GM19372 (cell line): ENCODE results near the gene TUBGCP4.
"Not testable (repeated sequence)": the region's sequence is repeated elsewhere in the genome, so short reads cannot be mapped to it uniquely, and the experiment has no call there.

Experiments
- ATAC-seq: cut with Tn5 transposase; IDR thresholded peaks from one replicate; pipeline ENCODE4 v1.9.1; 2021; ENCODE audit warnings: mild to moderate bottlenecking, low read depth, moderate library complexity; ENCODE audit not compliant: unreplicated experiment

The TUBGCP4 gene, protein sequence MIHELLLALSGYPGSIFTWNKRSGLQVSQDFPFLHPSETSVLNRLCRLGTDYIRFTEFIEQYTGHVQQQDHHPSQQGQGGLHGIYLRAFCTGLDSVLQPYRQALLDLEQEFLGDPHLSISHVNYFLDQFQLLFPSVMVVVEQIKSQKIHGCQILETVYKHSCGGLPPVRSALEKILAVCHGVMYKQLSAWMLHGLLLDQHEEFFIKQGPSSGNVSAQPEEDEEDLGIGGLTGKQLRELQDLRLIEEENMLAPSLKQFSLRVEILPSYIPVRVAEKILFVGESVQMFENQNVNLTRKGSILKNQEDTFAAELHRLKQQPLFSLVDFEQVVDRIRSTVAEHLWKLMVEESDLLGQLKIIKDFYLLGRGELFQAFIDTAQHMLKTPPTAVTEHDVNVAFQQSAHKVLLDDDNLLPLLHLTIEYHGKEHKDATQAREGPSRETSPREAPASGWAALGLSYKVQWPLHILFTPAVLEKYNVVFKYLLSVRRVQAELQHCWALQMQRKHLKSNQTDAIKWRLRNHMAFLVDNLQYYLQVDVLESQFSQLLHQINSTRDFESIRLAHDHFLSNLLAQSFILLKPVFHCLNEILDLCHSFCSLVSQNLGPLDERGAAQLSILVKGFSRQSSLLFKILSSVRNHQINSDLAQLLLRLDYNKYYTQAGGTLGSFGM

DNA sequence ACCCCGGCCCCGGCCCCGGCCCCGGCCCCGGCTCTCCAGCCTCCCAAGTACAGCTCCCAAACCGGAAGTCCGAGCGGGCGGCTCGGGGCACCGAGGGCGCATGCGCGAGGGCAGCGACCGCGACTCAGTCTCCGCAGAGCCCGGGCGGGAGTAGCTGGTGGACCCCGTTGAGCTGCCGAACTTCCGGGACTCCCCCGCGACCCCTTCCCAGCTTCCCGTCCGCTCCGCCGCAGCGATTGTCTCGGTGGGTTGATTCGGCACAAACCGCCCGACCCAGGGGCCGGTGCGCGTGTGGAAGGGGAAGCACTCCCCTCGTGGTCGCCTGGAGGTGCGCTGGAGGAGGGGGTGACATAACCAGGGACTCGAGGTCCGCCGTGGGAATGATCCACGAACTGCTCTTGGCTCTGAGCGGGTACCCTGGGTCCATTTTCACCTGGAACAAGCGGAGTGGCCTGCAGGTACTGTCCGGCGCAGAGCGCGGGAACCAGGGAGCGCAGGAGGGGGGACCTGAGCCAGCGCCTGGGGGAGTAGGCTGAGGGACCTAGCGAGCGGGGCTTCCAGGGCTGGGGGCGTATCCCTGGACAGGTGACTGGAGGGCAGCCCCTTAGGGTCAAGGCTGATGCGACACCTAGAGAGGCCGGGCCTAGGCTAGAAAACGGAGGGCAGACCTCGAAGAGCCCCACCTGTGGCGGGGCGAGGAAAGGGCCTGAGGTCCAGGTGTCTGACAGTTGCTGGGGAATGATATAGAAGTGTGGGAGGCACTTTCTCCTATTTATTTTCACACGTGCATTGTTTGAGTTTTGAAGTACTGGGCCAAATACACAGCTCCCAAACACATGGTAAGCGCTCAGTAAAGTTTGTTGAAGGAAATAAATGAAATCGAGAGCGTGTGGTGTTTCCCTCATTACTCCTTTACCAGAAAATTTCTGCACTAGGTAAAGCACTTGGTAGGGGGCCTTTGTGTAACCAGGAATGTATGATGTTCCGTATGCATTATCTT lies at the start of gene TUBGCP4, which contains the start of gene ZSCAN29:
Gene TUBGCP4, plus strand, starts transcription at position 127 of the 1,000 bp plus-strand sequence. Its CDS starts 254 bp downstream, at position 381.
Gene ZSCAN29, minus strand, starts transcription at position 69 of the 1,000 bp plus-strand sequence. CDS start 1,130 bp downstream, outside the sequence.
- peak; percentile 80 for ATAC-seq

DNA sequence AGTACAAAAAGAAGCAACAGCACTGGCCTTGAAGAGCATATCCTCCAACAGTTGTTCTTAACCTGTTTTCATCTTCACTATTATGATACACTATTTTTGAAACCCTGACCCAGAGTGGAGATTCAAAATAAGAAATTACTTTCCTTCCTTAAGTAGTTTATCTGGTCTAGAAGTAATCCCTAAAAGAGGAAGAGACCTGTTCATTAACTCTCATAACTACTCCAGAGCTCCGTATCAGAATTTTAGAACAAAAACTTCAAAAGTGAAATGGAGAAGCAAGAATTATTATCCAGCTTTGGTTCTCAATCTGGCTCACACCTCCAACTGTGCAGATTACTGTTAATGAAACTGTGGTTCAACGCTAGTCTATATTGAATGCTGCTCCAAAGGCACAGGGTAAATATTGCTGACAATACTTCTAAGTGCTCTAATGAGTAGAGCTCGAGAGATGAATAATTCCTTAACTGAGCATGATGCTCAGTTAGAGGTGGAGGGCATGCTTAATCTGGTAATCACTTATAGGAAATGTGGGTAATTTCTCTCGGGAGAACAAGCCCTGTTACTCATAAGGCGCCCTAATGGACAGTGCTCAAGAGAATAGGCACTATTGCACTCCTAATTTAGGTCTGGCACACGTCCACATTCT lies 45.7 kb upstream of the TUBGCP4 start:
- no peak for ATAC-seq

DNA sequence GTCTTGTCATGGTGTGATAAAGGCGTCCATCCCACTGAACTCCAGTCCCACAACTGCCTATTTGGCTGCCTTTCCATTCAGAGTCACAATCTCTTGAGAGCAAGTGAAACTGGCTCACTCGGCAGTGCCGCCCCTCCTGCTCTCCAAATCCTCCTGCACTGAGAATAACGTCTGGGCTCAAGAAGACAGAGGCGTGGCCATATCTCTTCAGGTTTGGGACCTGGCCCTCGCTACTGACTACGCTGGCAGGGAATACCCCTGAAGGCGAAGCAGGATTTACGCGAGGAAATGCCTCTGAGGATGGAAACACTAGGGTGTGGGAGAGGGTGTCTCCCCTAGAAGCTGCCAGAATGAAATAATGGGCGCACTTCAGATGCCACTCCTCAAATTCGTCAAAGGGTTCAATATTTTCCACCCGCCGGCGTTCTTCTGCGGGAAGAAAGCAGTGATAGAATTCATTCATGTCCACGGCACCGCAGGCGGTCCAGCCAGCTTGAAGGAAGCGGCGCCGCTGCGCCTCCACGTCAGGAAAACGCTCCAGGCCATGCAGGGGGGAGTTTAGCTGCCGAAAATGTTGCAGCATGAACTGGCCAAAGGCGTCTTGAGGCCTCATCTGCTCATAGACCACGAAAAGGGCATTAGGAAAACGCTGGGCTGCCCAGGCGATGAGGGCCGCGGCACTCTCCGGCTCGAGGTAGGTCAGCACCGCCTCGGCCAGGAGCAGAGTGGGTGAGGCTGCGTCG lies 41.5 kb upstream of the TUBGCP4 start:
- ATAC-seq: no peak

DNA sequence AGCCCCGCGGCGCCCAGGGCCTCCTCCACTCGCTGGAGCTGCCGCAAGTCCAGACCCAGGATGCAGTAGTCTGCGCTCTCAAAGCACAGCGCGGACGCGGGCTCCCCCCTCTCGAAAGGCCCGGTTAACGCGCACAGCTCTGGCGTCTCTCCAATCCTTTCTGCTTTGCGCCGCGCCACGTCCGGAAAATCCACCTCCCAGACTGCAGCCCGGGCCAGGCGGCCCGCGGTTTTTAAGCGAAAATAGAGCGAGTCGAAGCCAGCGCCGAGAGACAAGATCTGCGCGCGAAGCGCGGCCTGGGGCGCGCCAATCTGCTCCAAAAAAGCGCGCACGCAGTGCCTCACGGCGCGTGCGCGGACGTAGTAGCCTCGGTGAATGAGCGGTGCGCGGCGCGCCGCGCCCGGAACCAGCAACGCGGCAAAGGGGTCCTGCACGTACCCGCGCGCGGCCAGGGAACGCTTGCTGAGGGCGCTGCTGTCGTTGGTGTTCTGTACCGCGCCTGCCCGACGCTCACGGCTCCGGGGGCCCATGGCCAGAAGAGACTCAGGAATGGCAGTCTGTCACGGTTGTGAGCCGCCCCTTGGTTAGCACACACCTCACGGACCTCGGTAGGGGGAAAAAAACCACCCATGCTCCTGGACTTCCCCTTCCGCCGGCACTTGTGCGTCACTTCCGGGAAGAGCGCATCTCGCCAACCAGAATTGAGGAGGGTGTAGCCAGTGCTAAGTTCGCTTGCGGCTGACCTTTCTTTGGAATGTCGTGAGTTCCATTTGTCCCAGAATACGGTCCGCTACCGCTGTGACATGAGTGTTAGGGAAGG lies 40.7 kb upstream of the TUBGCP4 start, which contains the start of gene LCMT2:
Gene LCMT2, minus strand, starts transcription at position 614 of the 820 bp plus-strand sequence. Its CDS starts 84 bp downstream, at position 530.
- ATAC-seq: peak; percentile 90

DNA sequence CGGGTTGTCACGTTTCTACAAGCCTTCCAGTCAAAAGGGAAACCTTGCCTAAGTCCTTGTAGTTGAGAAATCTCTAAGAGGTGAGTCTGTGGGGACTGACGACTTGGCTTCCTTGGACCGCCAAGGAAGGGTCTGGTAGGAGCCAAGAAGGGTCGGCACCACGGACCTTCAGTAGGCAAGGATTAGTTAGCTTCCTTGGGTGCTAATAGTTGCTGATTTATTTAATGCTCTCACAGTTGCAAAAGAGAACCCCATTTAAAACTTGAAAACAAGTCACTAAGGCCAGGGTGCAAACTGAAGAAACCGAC lies 40.2 kb upstream of the TUBGCP4 start:
- ATAC-seq: peak; percentile 23

DNA sequence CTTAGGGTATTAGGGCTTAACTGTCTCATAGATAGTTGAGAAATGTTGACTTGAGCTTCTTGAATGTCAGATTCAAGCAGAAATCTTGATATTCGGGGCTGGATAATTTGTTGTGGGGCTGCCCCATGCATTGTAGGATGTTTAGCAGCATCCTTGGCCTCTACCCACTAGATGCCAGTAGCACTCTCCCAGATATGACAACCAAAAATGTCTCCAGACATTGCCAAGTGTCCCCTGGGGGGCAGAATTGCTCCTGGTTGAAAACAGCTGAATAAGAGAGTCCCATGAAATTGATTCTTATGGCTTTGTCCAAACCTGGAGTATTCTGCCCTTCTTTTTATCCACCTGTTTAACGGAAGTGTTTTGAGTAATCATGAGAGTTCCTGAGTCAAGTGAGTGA lies 24.6 kb upstream of the TUBGCP4 start:
- ATAC-seq: no peak

DNA sequence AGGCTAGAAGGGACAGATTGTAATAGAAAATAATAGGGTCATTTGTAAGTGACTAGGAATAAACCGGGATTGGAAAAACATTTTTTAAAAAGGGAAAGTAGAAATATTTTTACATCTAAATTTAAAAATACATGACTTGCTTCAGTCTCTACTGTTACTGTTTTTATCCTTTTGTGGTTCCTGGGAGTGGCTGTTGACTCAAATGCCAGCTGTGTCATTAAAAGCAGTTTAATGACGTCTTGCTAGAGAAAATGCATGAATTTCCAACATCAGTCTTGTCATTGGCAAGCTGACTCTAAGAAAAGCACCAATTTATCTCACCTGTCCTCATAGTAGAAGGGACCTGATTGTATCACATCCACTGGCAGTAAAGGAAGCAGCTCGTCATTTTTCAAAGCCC lies 23.8 kb upstream of the TUBGCP4 start:
- no peak for ATAC-seq

DNA sequence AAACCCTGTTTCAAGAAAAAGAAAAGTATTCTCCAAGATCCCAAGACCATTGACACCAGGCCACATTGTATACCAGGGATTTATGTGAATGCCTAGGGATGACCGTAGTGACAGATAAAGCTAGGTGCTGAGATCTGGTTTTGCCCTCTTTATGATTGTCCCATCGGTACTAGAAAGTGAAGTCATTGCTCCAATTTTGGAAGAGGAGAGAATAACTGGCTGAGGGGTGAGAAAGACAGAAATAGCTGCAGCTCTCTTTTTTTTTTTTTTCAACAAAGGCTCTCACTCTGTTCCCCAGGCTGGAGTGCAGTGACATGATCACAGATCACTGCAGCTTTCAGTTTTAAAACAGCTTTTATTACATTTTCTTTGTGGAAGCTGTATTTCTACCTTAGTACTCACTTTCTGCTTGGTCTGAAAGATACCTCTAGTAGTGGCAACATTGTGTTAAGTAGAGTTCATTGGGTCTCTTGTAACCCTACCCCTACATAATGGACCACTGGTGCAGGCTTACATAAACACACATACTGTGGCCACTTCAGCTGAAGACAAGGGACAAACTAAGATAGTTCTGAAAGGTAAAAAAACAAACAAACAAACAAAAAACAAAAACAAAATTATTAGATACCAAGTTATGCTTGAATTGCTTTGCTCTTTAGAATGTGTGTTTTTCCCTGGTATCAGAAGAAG lies 18.1 kb upstream of the TUBGCP4 start:
- ATAC-seq: no peak

DNA sequence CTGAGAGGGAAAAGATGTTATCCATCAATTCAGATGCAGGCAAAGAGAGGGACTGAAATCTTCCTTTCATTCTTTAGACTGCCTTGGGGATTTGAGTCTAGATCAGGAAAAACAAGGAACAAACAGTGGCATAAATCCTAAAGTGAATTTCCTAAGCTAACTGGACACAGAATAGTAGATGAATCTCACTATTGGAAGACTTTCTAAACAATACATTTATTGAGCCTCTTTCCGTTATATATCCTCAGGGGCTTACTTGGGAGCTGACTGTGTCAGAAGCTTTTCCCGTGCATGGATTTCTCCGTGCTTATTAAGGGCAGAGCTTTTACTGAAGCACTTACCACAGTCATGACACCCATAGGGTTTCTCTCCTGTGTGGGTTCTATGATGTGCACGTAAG lies 10.1 kb upstream of the TUBGCP4 start:
- ATAC-seq: no peak

DNA sequence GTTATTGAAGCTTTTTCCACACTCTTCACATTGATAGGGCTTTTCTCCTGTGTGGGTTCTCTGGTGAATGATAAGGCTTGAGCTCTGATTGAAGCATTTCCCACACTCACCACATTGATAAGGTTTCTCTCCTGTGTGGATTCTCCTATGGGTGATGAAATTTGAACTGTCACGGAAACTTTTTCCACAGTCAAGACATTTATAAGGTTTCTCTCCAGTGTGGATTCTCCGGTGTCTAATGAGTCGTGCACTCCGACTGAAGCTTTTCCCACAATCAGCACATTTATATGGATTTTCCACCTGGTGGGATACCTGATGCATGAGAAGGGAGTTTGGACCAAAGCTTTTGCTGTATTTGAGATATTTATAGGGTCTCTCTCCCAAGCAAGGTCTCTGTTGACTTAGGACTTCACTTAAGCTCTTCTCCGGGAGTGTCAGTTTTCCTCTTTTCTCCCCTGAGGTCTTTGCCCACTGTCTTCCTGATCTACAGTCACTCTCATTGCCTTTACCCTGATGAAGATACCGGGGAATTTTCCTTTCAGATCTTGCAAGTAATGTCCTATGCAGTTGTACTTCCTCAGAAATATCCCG lies 9.5 kb upstream of the TUBGCP4 start:
- no peak for ATAC-seq

DNA sequence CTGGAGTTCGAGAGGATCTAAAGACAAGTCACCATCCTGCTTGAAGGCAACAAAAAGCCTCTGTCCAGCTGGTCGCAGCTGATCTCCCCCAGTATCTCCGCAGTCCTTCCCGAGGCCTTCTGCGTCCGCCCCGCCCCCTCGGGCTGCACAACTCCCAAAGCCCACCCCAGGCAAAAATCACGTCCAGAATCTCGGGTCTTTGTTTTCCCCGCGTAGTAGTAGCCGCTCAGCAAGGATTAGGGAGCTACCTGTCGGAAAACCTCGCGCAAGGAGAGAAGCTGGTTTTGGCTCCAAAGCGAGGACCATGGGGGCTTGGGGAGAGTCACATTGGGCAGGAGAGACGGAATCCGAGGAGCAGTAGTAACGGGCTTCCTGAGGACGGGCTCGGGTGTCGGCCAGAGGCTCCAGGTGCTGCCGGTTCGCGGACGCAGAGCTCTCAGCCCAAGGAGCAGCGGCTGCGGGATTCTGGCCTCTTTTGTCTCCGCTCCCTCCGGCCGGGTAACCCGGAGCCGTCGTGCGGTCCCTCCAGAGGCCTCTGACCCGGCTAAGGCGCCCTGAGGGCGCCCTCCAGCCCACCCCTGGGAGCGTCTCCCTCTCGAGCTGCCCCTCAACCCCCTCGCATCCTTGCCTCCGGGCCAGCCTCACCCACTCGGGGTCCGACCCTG lies 459 bp upstream of the TUBGCP4 start:
- peak; percentile 42 for ATAC-seq

DNA sequence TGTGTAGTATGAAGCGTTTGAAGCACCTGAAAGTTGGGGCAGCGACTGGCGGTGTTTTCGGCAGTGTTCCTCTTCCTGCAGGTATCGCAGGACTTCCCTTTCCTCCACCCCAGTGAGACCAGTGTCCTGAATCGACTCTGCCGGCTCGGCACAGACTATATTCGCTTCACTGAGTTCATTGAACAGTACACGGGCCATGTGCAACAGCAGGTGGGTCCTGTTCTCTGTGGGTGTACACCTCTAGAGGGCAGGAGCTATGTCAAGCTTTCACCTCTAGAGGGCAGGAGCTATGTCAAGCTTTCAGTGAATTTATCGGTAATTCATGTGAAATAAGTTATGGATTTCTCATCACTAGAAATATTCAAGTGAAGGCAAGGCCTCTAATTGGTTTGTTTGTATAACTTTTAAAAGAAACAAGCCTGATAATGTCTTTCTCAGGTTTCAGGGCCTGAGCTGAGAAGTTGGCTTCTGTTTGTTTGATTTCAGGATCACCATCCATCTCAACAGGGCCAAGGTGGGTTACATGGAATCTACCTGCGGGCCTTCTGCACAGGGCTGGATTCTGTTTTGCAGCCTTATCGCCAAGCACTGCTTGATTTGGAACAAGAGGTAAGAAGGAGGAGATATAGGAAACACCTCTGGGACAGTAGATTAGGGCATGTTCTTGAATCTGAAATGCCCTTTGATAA lies 5.3 kb downstream of the TUBGCP4 start:
- ATAC-seq: no peak

DNA sequence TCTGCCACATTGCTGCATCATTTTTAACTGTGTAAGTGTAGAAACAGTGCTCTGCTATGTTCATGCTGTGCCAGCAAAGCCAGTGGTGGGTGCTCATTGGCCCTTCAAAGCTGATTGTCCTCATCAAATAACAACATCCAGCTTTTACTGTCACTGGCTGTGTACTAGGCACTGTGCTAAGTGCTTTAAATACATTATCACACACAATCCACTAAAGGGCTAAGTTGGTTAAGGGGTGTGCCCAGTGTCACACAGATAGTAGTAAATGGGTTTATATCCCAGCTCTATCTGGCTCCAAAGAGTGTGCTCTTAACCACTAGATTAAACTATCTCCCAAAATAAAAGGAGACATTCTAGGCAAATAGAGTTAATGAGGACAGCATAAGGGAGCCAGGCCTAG lies 7.7 kb downstream of the TUBGCP4 start:
- no peak for ATAC-seq

DNA sequence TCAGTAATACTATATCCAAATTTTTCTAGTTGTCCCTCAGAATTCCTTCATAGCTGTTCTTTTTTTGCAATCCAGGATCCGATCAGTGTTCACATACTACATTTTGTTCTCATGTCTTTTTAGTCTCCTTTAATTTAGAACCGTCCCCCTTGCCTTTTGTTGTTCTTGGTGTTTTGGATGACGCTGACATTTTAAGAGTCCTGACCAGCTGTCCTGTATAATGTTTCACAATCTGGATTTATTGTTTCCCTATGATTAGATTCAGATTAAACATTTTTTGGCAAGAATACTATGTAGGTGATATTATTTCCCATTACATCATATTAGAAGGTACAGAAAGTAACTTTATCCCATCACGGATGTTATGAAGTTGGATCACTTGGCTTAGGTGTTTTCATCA lies 11.4 kb downstream of the TUBGCP4 start:
- ATAC-seq: no peak

DNA sequence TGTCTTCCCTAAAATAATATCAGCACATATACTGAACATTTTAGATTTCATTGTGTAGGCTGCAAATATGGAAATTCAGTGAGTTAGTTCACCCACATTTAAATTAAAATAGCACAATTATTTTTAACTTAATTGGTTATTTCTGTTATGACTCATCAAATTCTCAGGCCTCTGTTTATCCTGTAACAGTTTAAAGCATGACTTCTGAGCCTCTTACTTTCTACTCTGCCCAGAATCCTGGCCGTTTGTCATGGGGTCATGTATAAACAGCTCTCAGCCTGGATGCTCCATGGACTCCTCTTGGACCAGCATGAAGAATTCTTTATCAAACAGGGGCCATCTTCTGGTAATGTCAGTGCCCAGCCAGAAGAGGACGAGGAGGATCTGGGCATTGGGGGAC lies 12.2 kb downstream of the TUBGCP4 start:
- ATAC-seq: no peak

DNA sequence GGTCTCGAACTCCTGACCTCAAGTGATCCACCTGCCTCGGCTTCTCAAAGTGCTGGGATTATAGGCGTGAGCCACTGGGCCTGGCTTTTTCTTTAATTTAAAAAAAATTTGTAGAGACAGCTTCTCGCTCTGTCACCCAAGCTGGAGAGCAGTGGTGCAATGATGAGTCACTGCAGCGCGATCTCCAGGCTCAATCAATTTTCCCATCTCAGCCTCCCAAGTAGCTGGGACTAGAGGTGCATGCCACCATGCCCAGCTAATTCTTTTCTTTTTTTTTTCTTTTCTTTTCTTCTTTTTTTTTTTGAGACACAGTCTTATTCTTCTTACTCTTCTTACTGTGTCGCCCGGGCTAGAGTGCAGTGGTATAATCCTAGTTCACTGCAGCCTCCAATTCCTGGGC lies 19.8 kb downstream of the TUBGCP4 start:
- ATAC-seq: no peak

DNA sequence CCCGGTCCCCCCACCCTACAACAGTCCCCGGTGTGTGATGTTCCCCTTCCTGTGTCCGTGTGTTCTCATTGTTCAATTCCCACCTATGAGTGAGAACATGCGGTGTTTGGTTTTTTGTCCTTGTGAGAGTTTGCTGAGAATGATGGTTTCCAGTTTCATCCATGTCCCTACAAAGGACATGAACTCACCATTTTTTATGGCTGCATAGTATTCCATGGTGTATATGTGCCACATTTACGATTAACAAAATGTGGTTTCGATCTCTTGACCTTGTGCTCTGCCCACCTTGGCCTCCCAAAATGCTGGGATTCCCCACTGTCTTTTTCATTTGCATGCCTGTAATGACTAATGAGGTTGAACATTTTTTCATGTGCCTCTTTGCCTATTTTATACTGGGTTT lies 22.7 kb downstream of the TUBGCP4 start:
- ATAC-seq: not testable (repeated sequence)
